GM19455 (cell line): Measurements from ENCODE around the gene RGL1.

Experiments
- ATAC-seq: cut with Tn5 transposase; IDR thresholded peaks from one replicate; pipeline ENCODE4 v1.9.1; 2021; ENCODE audit not compliant: unreplicated experiment

Gene RGL1

DNA sequence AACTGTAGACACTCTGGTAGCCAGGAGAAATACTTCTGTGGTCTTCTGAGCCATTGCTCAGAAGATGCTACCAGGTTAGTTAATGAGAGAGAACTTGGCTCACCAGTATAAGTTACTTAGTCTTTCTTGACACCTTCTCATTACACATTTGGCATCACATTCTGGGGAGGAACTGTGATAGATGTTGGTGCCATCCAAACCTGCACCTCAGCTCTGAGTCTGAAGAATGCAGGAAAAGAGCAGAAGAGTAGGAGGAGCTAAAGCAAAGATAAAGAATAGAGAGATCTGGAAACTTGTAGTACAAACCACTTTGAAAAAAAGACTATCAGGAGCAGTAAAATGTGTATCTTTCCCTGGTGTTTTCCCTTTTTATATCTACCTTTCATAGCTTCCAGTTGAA, 58.9 kb downstream of the RGL1 start:
- no peak for ATAC-seq

DNA sequence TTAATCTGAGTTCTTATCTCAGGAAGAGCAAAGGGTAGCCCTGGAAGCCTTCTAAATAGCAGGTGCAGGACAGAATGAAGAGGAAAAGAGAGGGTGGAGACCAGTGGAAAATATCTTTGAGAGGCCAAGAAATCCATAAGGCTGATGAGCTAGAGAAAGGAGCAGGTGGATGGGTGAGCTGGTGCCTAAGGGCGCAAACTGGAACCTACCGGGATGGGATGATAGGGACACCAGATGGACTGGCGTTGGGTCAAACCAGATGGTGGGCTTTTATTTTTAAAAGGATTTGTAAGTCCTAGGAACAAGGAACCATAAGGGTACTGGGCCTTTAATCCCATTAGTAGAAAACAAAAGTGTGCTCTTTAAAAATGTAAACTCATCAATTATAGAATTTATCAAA, 59.7 kb downstream of the RGL1 start:
- ATAC-seq = no peak

DNA sequence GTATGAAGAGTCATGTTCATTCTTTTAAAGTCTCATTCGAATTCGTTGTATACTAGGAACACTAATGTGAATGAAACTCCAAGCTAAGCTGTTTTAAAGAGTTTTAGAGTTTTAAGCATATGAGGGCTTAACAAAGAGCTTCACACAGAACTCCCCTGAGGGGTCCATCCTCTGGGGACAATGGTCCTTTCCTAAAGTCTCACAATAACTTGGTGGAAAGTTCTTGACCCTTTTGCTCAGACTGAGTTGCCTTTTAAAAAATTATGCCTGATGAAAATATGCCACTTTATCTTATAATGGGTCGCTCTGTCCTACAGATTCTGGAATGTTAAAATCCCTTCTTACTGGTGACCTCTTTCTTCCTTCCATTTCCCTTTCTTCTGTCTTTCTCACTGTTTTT, 64.3 kb downstream of the RGL1 start:
- no peak for ATAC-seq

DNA sequence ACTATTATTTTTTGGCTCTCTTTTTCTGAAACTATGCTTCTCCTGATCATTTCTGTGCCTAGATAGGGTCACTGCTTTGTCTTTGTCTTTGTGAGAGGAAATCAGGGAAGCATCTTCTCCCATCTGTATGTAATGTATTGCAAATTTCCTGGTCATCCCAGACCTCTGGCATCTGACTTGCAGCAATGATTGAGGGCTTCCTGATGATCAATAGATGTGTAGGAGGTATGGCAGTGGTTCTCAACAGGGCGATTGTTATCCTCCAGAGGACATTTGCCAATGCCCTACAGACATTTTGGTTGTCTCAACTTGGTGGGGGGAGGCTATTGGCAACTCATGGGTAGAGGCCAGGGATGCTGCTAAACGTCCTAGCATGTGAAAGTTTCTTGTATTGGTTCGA, 64.7 kb downstream of the RGL1 start:
- no peak for ATAC-seq

DNA sequence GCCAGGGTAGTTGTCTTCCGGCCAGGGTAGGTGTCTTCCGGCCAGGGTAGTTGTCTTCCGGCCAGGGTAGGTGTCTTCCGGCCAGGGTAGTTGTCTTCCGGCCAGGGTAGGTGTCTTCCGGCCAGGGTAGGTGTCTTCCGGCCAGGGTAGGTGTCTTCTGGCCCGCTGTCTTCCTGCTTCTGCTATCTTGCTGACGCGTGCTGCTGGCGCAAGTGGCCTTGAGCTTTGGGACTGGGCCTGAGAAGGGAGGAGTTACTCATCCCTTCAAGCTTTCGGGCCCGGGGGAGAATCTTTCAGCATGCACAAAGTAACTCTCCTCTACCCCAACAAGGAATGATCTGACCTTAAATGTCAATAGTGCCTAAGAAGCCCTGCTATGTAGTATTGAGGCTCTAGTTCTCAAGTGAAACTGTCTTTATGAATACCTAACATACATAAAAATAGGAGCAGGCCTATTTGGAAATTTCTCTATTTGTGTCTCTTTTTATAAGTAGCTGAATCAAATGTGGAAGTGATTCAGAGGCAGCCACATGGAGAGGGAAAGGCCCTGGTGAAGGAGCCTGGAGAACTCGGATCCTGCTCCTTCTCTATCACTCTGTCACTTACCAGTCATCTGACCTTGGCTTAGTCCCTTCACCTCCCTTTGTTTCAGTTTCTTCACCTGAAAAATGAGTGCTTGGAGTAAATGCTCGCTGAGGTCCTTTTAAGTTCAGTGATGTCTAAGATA, 65.6 kb downstream of the RGL1 start:
- no peak for ATAC-seq

DNA sequence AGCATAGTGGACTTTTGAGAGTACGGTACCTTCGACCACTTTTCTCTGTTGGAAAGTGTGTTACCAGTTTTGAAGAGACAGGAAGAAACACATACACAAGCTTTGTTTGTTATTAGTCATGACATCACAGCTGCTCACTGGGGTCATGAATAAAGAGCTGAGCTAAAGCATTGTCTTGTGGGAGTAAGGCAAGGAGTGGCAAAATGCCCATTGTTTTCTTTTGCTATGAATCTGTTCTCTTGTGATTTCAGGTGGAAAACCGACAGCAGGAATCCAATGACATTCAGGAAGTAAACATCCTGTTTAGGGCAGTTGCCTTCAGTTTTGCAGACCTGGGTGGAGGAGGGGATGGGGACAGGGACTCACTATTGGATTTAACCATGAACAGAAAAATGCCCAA, 66.2 kb downstream of the RGL1 start:
- ATAC-seq = no peak

DNA sequence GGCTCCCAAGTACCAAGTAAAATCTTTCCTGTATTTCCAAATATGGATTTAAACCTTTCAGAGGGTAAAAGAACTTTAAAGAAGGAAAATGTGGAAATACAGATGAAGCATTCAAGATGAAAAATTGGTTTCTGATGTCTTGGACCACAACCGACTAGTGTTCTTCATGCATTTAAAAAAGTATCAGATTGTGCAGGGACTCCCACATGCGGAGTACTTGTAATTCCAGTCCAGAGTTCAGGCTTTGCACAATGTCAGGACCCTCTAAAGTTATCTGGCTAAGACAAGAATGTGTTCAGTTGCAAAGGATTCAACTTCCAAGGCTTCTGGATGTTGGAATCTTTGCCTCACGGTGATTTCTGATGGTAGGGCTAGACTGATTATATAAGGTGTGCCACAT, 66.7 kb downstream of the RGL1 start:
- ATAC-seq = no peak

DNA sequence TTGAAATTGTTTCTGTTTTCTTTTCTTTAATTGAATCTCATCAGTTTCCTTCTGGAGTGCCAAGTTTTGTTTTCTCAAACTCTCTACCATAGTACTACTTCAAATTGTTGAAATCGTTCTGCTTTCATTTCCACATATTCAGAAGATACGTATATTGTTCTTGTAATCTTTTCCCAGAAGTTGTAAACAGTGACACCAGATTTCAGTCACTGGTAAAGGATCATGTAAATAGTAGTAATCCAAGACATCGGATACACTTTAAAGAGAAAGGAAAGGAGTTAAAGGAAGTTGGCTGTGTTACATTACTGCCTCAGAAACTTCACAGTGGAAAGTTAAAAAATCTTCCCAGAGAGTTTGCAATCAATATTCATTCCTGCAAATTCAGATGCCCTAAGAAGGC, 67.5 kb downstream of the RGL1 start:
- no peak for ATAC-seq

DNA sequence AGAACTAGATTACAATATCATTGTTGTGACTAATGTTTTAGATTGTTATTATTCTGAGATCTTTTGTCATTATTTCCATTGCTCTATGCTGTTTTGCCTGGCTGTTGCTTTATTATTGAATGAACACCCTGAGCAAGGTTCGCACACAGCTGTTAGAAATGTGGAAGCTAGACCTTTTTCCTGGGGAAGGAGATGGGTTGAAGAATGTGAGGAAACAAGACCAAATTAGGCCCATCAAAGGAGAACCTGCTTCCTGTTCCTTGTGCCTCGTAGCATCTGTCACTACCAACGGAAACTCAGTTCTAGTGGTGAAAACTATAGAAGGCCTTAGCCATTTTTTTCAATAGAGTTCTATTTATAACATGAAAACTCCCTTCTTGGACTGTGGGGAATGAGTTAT, 68.7 kb downstream of the RGL1 start:
- no peak for ATAC-seq

DNA sequence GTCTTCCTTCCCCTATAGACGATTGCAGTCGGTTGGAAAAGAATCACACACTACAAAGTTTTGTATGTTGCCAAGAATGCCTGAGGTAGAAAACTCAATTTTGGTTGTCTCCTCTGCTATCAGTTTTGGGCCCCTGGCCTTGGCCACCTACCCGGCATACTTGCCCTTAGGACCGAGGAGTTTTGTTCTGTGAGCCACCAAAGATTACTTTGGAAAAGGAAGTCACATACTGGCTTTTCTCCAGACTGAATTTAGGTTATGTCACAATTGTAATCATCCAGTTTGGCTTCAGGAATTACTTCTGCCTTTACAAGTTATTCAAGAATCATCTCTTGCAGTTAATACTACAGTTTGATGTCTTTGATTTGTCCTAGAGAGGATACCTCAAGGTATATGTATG, 71.4 kb downstream of the RGL1 start:
- ATAC-seq = no peak

DNA sequence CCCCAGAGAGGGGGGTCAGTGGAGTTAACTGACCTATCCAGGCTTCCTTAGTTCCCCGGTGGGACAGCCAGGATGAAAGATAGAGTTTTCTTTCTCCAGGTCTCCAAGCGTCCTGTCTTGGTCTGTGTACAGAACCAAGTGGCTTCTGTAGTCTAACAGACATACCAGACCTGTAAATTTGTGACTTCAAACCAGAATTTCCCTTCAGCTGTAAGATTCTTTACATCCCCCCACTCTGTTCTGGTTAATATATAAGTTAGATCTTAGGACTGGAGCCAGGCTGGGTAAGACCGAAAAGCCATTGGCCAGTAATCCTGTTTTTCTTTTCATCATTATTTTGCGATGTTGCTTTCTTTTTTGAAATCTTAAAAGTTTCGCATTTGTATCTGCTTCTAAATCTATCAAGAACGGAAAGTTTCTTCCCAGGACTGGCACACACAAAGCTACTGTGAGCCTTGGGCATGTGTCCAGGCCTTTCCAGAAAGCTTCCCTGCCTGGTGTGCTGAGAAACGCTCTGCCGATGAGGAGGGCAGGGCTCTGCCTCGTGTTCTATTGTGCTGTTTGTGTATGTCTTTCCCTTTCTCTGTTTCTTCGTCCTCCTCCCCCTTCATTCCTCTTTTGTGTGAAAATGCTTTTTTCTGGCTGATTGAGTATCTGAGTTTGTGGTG, 72.3 kb downstream of the RGL1 start:
- no peak for ATAC-seq

DNA sequence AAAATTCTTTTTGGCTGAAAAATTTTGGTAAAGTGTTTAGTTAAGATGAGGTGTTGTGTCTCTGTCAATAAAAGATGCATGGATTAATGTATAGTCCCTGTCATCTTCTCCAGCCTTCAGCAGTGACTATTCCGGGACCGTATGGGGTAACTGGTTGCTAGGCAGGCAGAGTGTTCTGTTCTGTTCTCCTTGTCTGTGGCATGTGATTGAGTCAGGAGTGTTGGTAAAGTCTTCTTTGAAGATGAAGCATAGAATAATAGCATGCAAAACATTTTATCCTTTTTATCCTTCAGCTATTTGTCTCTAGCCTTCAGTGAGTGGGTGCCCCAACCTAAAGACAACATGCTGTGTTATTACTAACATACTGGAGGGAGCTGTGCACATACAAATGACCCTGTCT, 74.6 kb downstream of the RGL1 start:
- ATAC-seq = no peak

DNA sequence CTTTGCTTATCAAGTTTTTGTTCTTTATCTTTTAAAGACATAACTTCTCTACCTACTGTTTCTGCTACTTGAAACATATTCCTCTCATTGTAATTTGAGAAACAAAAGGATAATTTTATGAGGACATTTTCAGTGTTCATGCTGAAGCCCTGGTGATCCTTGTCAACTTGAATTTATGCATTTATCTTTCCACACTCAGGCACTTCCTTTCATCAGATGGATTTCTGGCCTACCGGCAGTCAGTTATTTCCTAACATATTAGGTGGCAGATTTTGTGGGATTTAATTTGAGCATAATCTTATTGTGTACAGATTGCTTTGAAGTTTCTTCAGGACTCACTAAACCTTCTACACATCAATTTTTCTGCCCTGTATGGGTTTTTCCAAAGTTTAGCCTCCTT, 75.0 kb downstream of the RGL1 start:
- ATAC-seq = no peak

DNA sequence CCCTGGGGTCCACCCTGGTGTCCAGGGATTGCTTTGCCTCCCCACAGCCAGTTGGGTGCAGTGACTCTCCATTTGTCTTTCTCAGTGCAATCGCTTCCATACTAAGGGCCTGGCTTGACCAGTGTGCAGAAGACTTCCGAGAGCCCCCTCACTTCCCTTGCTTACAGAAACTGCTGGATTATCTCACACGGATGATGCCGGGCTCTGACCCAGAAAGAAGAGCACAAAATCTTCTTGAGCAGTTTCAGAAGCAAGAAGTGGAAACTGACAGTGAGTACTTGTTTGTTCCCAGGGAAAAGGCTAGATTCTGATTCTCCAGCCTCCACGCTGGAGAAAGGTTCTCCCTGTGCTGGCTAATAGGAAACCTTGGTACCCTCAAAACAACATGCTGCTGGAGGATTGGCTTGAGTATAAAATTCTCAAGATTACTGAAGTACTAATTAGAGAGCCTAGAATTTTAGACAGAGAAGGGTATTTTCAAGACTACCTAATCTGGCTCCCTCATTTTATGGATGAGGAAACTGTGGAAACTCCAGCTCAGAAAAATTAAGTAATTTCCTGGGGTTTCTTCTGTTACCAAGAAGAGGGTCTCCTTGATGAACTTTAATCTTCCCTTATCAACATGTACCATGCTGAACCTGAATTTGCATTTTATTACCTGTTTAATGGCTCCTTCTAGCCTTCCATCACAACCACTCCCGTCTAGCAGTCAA, 75.8 kb downstream of the RGL1 start:
- no peak for ATAC-seq

DNA sequence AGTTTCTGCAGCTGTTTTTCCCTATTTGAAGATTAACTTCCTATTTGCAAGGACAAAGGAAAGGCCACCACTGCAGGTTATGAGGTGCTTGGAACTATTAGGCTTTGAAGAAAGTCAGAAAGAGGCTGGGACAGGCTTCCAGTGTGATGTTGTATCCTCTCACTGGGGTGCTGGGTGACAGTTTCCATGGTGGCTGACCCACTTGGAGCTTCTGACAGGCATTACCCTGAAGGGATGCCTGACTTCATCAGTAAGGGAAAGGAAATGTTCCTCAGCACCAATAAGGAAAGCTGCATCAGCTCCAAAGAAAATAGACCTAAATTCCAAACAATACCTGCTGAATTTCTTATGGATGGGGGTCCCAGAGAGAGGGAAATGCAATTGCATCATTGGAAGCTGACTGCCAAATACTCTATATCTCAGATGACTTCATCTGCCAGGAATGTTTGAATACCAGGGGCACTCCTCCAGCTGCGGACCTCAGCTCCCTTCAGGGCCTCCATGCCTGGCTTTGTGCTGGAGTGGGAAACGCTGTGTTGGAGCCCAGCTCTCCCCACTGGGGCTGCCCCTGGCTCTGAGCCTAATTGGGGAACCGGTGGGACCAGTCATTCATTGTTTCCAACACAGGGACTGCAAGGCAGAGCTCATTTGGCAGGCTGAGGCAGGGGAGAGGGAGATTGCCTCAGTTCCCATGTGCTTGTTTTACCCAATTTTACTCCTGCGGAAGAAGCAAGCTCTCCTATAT, 76.6 kb downstream of the RGL1 start:
- no peak for ATAC-seq

DNA sequence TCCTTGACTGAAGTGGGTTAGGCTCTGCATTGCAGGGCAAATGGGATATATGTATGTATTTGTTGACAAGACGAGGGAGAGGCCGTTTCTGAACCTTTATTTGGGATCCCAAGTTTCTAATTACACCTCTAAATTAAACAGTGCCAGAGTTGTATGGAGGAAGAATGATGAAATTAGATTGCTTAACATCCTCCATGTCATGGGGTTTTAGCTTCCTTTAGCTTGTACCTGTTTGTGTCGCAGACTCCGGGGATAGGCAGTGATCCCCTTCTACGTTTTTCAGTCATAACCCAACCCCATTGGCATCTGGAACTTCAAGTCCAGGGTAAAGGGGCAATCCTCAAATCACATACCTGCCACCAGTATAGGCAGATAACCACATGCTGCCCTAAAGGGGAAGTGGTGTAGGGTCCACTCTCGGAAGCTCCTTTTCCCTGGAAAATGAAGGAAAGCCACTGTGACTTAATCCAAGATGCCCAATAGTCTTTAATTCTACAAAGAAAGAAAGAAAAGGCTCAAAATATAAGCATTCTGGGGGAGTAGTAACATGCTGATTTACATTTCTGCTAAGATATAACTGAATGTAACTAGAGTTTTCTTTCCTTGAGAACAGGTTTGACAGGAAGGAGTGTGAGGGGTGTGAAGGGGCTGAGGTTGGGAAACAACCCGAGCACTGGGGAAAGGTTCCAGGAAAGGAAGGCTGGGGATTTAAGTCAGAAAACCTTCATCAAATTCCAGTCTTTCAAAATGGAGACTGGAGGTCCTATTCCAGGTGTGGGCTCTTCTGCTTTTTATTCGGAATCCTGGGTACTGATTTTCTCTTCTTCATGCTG, 77.6 kb downstream of the RGL1 start:
- ATAC-seq = no peak

DNA sequence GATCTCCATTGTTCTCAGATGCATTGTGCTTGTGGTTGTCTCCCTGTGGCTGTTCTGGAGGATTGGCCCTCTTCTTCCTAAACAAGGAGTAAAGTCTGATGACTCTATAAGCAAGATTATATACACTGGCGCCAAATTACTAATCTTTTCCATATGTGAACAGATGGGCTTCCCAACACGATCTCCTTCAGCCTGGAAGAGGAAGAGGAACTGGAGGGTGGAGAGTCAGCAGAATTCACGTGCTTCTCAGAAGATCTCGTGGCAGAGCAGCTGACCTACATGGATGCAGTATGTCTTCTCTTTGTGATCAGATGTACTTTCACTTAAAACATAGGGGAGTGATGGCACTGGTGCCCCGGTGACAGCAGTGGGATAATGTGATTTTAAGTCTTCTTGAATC, 78.7 kb downstream of the RGL1 start:
- ATAC-seq = no peak

DNA sequence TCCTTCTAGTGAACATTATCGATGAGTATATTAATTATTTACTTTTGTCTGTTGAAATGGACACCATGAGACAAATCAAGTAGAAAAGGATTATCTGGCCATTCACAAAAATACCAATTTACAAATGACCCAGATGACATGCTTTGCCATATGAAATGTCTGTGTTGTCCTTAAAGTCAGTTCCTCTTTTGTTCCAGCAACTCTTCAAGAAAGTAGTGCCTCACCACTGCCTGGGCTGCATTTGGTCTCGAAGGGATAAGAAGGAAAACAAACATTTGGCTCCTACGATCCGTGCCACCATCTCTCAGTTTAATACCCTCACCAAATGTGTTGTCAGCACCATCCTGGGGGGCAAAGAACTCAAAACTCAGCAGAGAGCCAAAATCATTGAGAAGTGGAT, 79.6 kb downstream of the RGL1 start:
- ATAC-seq = no peak

DNA sequence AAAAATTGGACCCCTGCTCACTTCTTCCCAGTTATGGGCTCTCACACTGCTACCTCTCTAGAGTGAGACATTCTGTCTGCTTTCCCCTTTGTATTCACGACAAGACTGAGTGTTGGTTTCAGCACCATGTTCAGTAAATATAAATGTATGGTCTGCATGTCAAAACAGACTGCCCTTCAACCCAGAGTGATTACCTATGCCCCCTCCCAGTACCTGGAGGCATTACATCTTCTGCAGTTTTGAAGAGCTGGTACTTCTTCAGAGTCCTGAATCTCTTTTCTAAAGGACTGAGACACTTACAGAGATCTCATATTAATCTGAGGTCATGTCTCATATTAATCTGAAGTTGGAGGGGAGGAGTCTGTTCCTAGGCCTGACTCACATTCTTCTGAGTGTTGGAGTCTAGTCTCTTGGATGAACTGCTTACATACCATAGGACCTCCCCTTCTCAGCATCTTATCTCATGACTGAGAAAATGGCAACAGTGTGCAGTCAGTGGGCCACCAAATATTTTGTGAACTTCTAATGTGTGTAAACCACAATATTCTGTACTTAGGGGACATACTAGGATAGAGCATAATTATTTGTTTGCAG, 80.3 kb downstream of the RGL1 start:
- no peak for ATAC-seq

DNA sequence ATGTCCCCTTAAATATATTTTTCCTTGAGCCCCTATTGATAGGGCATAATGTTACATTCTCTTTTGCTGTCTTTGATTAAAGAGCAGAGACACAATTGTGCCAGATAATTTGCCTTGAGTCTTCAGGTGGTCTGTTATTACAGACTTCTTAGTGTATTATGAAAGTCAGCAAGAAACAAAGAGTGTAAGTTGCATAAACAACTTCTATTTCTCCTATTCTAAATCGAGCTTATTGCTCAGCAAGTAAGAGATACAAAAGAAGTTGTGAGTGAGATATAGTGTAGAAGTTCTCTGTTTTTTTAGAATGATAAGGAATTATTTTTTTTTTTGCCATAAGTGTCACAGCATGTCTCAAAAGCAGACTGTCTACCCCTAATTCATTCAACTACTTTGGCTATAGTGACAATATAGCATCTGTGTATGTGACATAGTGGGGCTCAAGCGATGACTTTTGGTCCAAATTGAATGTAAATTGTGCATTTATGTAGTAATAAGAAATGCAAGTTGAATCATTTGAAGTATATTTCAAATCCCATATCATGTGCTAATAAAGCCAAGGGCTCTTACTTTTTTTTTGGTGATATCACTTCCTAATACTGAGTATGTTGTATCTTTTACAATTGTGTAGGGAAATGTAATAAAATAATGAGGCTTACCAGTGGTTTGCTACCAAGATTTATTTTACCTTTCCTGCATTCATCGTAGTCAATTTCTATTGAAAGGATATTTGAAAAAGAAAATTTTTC, 81.3 kb downstream of the RGL1 start:
- no peak for ATAC-seq
